Karpas-422 (cell line): ENCODE results near the gene UBE2O. TPM values are rescaled to one million over a fixed set of nuclear protein-coding genes. Genes with fewer than 3 reads are reported as not detected.

Experiments used
- DNase-seq: peaks from one replicate; pipeline ENCODE4 v3.0.0-alpha.2; 2015
- H2AFZ ChIP-seq: fragments of 200-600 bp; sonication (generic); 2 replicates; pipeline ENCODE4 v1.6.1; 2014; ENCODE audit warnings: antibody characterized with exemption, low read length, mixed read lengths
- H3K27ac ChIP-seq: fragments of 200-600 bp; sonication (generic); 2 replicates; pipeline ENCODE4 v1.5.1; 2014; ENCODE audit warnings: mild to moderate bottlenecking, low read length, moderate library complexity
- H3K27me3 ChIP-seq: fragments of 200-600 bp; sonication (generic); 2 replicates; pipeline ENCODE4 v1.6.1; 2014; ENCODE audit warnings: low read length, mixed read lengths
- H3K36me3 ChIP-seq: fragments of 200-600 bp; sonication (generic); 2 replicates; pipeline ENCODE4 v1.6.1; 2014; ENCODE audit warnings: low read length, mixed read lengths; ENCODE audit not compliant: insufficient read depth
- H3K4me1 ChIP-seq: fragments of 200-600 bp; sonication (generic); 2 replicates; pipeline ENCODE4 v1.6.1; 2014; ENCODE audit warnings: mild to moderate bottlenecking, low read length, mixed read lengths
- H3K4me2 ChIP-seq: fragments of 200-600 bp; sonication (generic); 2 replicates; pipeline ENCODE4 v1.6.1; 2014; ENCODE audit warnings: low read length, low read depth, mild to moderate bottlenecking; ENCODE audit not compliant: poor library complexity, severe bottlenecking
- H3K4me3 ChIP-seq: fragments of 200-600 bp; sonication (generic); 2 replicates; pipeline ENCODE4 v1.5.1; 2014; ENCODE audit warnings: mild to moderate bottlenecking, antibody characterized with exemption, low read length, mixed read lengths
- H3K79me2 ChIP-seq: fragments of 200-600 bp; sonication (generic); 2 replicates; pipeline ENCODE4 v1.6.1; 2014; ENCODE audit warnings: mild to moderate bottlenecking, low read length, mixed read lengths
- H3K9ac ChIP-seq: fragments of 200-600 bp; sonication (generic); 2 replicates; pipeline ENCODE4 v1.6.0; 2014; ENCODE audit warnings: low read length
- H3K9me2 ChIP-seq: fragments of 200-600 bp; sonication (generic), shearing (Covaris generic); replicated peaks from 2 replicates; pipeline ENCODE4 v1.6.0; 2014; ENCODE audit warnings: mild to moderate bottlenecking, low read length, moderate library complexity; ENCODE audit not compliant: insufficient read depth
- H3K9me3 ChIP-seq: fragments of 300-700, 200-600 bp; sonication (generic); 2 replicates; pipeline ENCODE4 v1.6.1; 2014; ENCODE audit warnings: low read length, mixed read lengths
- H4K20me1 ChIP-seq: fragments of 200-600 bp; sonication (generic); 2 replicates; pipeline ENCODE4 v1.6.1; 2014; ENCODE audit warnings: mild to moderate bottlenecking, antibody characterized with exemption, low read length, low read depth; ENCODE audit not compliant: insufficient read depth
- total RNA-seq: library from RNA; depleted of rRNA; stranded (reverse); fragments of >200 nt; shearing (Covaris generic); gene quantifications from 2 replicates; pipeline ENCODE4 v1.2.3, GENCODE V29; 2014; ENCODE audit warnings: low replicate concordance

UBE2O gene
- total RNA-seq, 1 experiment from 2014 or later = 10.5 TPM

GRCh38 chr17:76405967-76406647 is 46.8 kb downstream of the UBE2O start:
- no peaks in the 10 kb centered on the region for H3K9me3 ChIP-seq
- no peak overlapping the region; the same call in 1 of the 2 replicates for H3K4me3 ChIP-seq
- H3K36me3 ChIP-seq = no peaks in the 10 kb centered on the region
- no peaks in the 10 kb centered on the region for H3K9me2 ChIP-seq
- H3K4me1 ChIP-seq = peaks cover 35% of the 10 kb centered on the region
- H3K27me3 ChIP-seq = no peaks in the 10 kb centered on the region
- H3K79me2 ChIP-seq = peaks cover 6% of the 10 kb centered on the region; the same call in 1 of the 2 replicates
- peak overlapping the region; percentile 54 for H3K4me2 ChIP-seq
- H4K20me1 ChIP-seq = peaks cover 33% of the 10 kb centered on the region
- peak; percentile 85 for DNase-seq
- H2AFZ ChIP-seq = no peak overlapping the region
- peak overlapping the region; percentile 69 for H3K27ac ChIP-seq
- H3K9ac ChIP-seq = peak overlapping the region; percentile 26; the same call in 1 of the 2 replicates

- Histone ChIP-seq H3K9ac (no peak overlapping the region), H3K4me1 (peaks cover 35% of the 10 kb centered on the region), H3K36me3 (no peaks in the 10 kb centered on the region), H3K9me3 (no peaks in the 10 kb centered on the region), H3K9me2 (no peaks in the 10 kb centered on the region), H4K20me1 (peaks cover 33% of the 10 kb centered on the region), H3K4me3 (no peak overlapping the region), H3K27ac (peak overlapping the region; percentile 69), H3K27me3 (no peaks in the 10 kb centered on the region), H3K4me2 (peak overlapping the region; percentile 54), H3K79me2 (peaks cover 6% of the 10 kb centered on the region; the same call in 1 of the 2 replicates), H2AFZ (no peak overlapping the region)
- DNase-seq = no peak
Measured at GRCh38 chr17:76405607-76405966, 47.4 kb downstream of the UBE2O start.

- no peaks in the 10 kb centered on the region for H3K27me3 ChIP-seq
- H3K4me3 ChIP-seq = no peak overlapping the region
- peaks cover 35% of the 10 kb centered on the region for H3K4me1 ChIP-seq
- H3K79me2 ChIP-seq = peaks cover 6% of the 10 kb centered on the region; the same call in 1 of the 2 replicates
- H3K27ac ChIP-seq = peak overlapping the region; percentile 69; the same call in 1 of the 2 replicates
- no peaks in the 10 kb centered on the region for H3K9me2 ChIP-seq
- no peaks in the 10 kb centered on the region for H3K9me3 ChIP-seq
- no peak for DNase-seq
- H2AFZ ChIP-seq = no peak overlapping the region
- H3K36me3 ChIP-seq = no peaks in the 10 kb centered on the region
- no peak overlapping the region for H3K4me2 ChIP-seq
- H3K9ac ChIP-seq = no peak overlapping the region
- peaks cover 33% of the 10 kb centered on the region for H4K20me1 ChIP-seq
Measured at GRCh38 chr17:76404976-76405563, 47.9 kb downstream of the UBE2O start.

DNA sequence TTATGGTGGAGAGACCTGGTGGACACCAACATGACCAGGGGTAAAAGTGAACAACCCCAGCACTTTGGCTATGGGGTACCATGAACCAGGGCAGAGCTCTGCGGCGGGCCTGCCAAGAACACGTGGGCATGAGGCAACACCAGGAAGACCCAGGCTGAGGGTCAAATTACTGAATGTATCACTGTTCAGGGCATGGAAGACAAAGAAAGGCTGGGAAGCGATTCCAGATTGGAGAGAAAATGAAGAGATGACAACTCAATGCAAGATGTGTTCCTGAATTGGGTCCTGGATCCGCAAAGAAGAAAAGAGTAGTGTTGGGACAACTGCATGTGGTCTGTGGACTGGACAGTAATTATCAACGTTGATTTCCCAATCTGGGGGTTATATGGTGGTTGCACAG is 48.7 kb downstream of the UBE2O start:
- H3K4me2 ChIP-seq = no peak overlapping the region
- DNase-seq = no peak
- H2AFZ ChIP-seq = no peak overlapping the region
- H3K27me3 ChIP-seq = no peaks in the 10 kb centered on the region
- H3K27ac ChIP-seq = no peak overlapping the region
- H3K9me3 ChIP-seq = no peaks in the 10 kb centered on the region
- H3K36me3 ChIP-seq = no peaks in the 10 kb centered on the region
- H3K4me1 ChIP-seq = peaks cover 35% of the 10 kb centered on the region
- no peaks in the 10 kb centered on the region for H3K9me2 ChIP-seq
- peaks cover 6% of the 10 kb centered on the region; the same call in 1 of the 2 replicates for H3K79me2 ChIP-seq
- H3K9ac ChIP-seq = no peak overlapping the region
- peaks cover 28% of the 10 kb centered on the region for H4K20me1 ChIP-seq
- no peak overlapping the region for H3K4me3 ChIP-seq

DNA sequence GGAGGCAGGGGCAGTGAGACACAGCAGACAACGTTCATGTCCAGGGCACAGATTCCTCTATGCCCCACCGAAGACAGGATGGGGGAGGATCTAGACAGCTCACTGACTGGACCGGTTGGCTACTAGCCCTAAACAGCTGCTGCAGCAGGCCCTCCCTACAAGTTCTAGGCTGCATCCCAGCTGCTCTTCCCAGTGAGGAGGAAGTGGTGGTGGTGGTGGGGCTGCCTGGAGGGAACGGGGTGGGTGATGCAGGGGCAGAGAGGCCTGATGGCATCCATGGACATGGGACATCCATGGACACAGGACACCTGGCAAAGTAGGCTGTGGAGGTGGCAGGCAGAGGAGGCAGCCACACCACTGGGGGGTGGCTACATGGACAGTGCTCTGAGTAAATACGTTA is 50.2 kb downstream of the UBE2O start:
- no peak overlapping the region for H3K27ac ChIP-seq
- no peak for DNase-seq
- no peak overlapping the region for H3K9ac ChIP-seq
- H3K9me2 ChIP-seq = no peaks in the 10 kb centered on the region
- peaks cover 20% of the 10 kb centered on the region for H4K20me1 ChIP-seq
- no peak overlapping the region for H3K4me3 ChIP-seq
- H3K4me1 ChIP-seq = peaks cover 25% of the 10 kb centered on the region
- no peak overlapping the region for H3K4me2 ChIP-seq
- no peaks in the 10 kb centered on the region for H3K27me3 ChIP-seq
- H2AFZ ChIP-seq = no peak overlapping the region
- H3K36me3 ChIP-seq = peaks cover under 1% of the 10 kb centered on the region; the same call in 1 of the 2 replicates
- H3K9me3 ChIP-seq = no peaks in the 10 kb centered on the region
- peaks cover under 1% of the 10 kb centered on the region; the same call in 1 of the 2 replicates for H3K79me2 ChIP-seq

- Histone ChIP-seq H3K9me3 (no peaks in the 10 kb centered on the region), H3K4me3 (no peak overlapping the region), H3K9ac (no peak overlapping the region), H3K27ac (no peak overlapping the region), H3K27me3 (no peaks in the 10 kb centered on the region), H3K4me1 (no peaks in the 10 kb centered on the region), H3K79me2 (no peaks in the 10 kb centered on the region), H2AFZ (no peak overlapping the region), H3K4me2 (no peak overlapping the region), H3K36me3 (peaks cover 11% of the 10 kb centered on the region; the same call in 1 of the 2 replicates), H3K9me2 (no peaks in the 10 kb centered on the region), H4K20me1 (no peaks in the 10 kb centered on the region)
- no peak for DNase-seq
Measured at GRCh38 chr17:76399175-76400172, 53.5 kb downstream of the UBE2O start.

DNA sequence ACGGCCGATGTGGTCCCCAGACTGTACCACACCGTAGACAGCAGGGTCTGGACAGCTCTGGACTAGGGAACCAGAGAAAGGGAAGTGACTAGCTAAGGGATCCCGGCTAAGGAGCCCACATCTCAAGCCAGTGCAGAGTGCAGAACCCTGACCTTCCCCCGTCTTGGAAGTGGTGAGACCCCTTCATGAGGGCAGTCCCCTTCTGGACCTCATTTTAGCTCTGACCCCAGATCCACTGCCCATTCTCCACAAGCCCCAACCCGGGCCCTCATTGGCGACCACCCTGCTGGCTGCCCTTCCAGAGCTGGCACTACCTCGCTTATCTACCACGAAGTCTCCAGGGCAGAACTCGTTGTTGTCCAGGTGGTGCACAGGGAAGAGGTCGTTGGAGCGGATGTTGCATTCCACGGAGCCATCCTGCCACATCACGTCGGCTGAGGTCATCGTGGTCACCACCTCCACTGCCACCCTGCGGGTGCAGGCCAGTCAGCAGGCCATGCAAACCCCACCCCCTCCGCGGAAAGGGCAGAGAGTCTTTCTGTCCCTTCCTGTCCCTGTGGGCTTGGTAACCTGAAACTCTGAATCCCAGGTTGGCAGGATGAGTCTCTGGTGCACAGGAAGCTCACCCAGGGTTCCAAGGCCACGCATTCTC is 54.3 kb downstream of the UBE2O start:
- Histone ChIP-seq H3K9me2 (no peaks in the 10 kb centered on the region), H3K9me3 (no peaks in the 10 kb centered on the region), H3K4me3 (no peak overlapping the region), H3K9ac (no peak overlapping the region), H3K79me2 (no peaks in the 10 kb centered on the region), H3K4me1 (no peaks in the 10 kb centered on the region), H3K27me3 (no peaks in the 10 kb centered on the region), H2AFZ (no peak overlapping the region), H3K27ac (no peak overlapping the region), H3K4me2 (no peak overlapping the region), H3K36me3 (peaks cover 11% of the 10 kb centered on the region; the same call in 1 of the 2 replicates), H4K20me1 (no peaks in the 10 kb centered on the region)
- no peak for DNase-seq
